WTC11 (cell line): ENCODE data around the gene FAM20B. TPM values are rescaled to one million over a fixed set of nuclear protein-coding genes. Genes with fewer than 3 reads are reported as not detected.

ENCODE experiments used
- ELF4 ChIP-seq: sonication (generic); formaldehyde crosslinking; IDR thresholded peaks from 2 replicates; pipeline ENCODE4 v1.8.1; 2022; ENCODE audit warnings: low read depth, mild to moderate bottlenecking, moderate library complexity, missing genetic modification reagents
- FOXJ3 ChIP-seq: sonication (generic); formaldehyde crosslinking; IDR thresholded peaks from 2 replicates; pipeline ENCODE4 v1.9.0; 2021; ENCODE audit warnings: missing genetic modification reagents, mild to moderate bottlenecking, borderline replicate concordance
- JAZF1 ChIP-seq: fragments of 250-450 bp; sonication (Bioruptor Pico); IDR thresholded peaks from 2 replicates; pipeline ENCODE4 v1.9.0; 2021; ENCODE audit warnings: moderate library complexity, mild to moderate bottlenecking, inconsistent platforms
- JUN ChIP-seq: sonication (generic); formaldehyde crosslinking; IDR thresholded peaks from 2 replicates; pipeline ENCODE4 v1.8.0; 2023; ENCODE audit warnings: mild to moderate bottlenecking, missing genetic modification reagents
- KAT7 ChIP-seq: sonication (generic); formaldehyde crosslinking; IDR thresholded peaks from 2 replicates; pipeline ENCODE4 v1.8.1; 2023; ENCODE audit warnings: missing genetic modification reagents, mild to moderate bottlenecking, borderline replicate concordance
- MXD4 ChIP-seq: fragments of 250-450 bp; sonication (Bioruptor Pico); IDR thresholded peaks from 2 replicates; pipeline ENCODE4 v1.8.0; 2021; ENCODE audit warnings: mild to moderate bottlenecking, moderate library complexity, borderline replicate concordance
- MYBL2 ChIP-seq: sonication (generic); formaldehyde crosslinking; IDR thresholded peaks from 2 replicates; pipeline ENCODE4 v1.8.1; 2023; ENCODE audit warnings: mild to moderate bottlenecking, moderate library complexity, missing genetic modification reagents
- NFE2L1 ChIP-seq: sonication (generic); formaldehyde crosslinking; IDR thresholded peaks from 2 replicates; pipeline ENCODE4 v1.8.1; 2023; ENCODE audit warnings: missing genetic modification reagents
- NR3C1 ChIP-seq: sonication (generic); formaldehyde crosslinking; conservative IDR thresholded peaks from 2 replicates; pipeline ENCODE4 v1.8.1; 2023; ENCODE audit warnings: low read depth, mild to moderate bottlenecking, missing genetic modification reagents
- PRRX2 ChIP-seq: fragments of 250-450 bp; sonication (Bioruptor Pico); IDR thresholded peaks from 2 replicates; pipeline ENCODE4 v1.8.0; 2021; ENCODE audit warnings: mild to moderate bottlenecking
- TP53 ChIP-seq: sonication (generic); formaldehyde crosslinking; IDR thresholded peaks from 2 replicates; pipeline ENCODE4 v1.8.1; 2023; ENCODE audit warnings: mild to moderate bottlenecking, missing genetic modification reagents
- ZNF138 ChIP-seq: sonication (generic); formaldehyde crosslinking; conservative IDR thresholded peaks from 2 replicates; pipeline ENCODE4 v1.8.1; 2022; ENCODE audit warnings: mild to moderate bottlenecking, moderate library complexity, missing genetic modification reagents
- ZNF219 ChIP-seq: sonication (generic); formaldehyde crosslinking; IDR thresholded peaks from 2 replicates; pipeline ENCODE4 v1.8.0; 2023; ENCODE audit warnings: missing genetic modification reagents, mild to moderate bottlenecking, borderline replicate concordance
- total RNA-seq: library from RNA; stranded (reverse); gene quantifications from 3 replicates; pipeline ENCODE4 v1.2.3, GENCODE V29; 2021
- TF ChIP-seq, protein P1 (sequence below): sonication (generic); formaldehyde crosslinking; IDR thresholded peaks from 2 replicates; pipeline ENCODE4 v1.8.0; 2023; ENCODE audit warnings: mild to moderate bottlenecking, missing genetic modification reagents
- TF ChIP-seq, protein P2 (sequence below): sonication (generic); formaldehyde crosslinking; IDR thresholded peaks from 2 replicates; pipeline ENCODE4 v1.8.1; 2023; ENCODE audit warnings: mild to moderate bottlenecking, missing genetic modification reagents, borderline replicate concordance
- TF ChIP-seq, protein P3 (sequence below): fragments of 200-600 bp; IDR thresholded peaks from 2 replicates; pipeline ENCODE4 v1.8.0; 2022; ENCODE audit warnings: antibody characterized with exemption
- TF ChIP-seq, protein P4 (sequence below): sonication (generic); formaldehyde crosslinking; IDR thresholded peaks from 2 replicates; pipeline ENCODE4 v1.8.0; 2023; ENCODE audit warnings: missing genetic modification reagents
- TF ChIP-seq, protein P5 (sequence below): sonication (generic); formaldehyde crosslinking; IDR thresholded peaks from 2 replicates; pipeline ENCODE4 v1.8.1; 2023; ENCODE audit warnings: mild to moderate bottlenecking, missing genetic modification reagents
- TF ChIP-seq, protein P6 (sequence below): sonication (generic); formaldehyde crosslinking; IDR thresholded peaks from 2 replicates; pipeline ENCODE4 v1.8.0; 2022; ENCODE audit warnings: mild to moderate bottlenecking, missing genetic modification reagents
- TF ChIP-seq, protein P7 (sequence below): fragments of 250-450 bp; sonication (Bioruptor Pico); IDR thresholded peaks from 2 replicates; pipeline ENCODE4 v2.1.2; 2022; ENCODE audit warnings: mild to moderate bottlenecking, moderate library complexity
- TF ChIP-seq, protein P8 (sequence below): sonication (generic); formaldehyde crosslinking; IDR thresholded peaks from 2 replicates; pipeline ENCODE4 v1.8.1; 2023; ENCODE audit warnings: mild to moderate bottlenecking, missing genetic modification reagents
- TF ChIP-seq, protein P9 (sequence below): sonication (generic); formaldehyde crosslinking; IDR thresholded peaks from 2 replicates; pipeline ENCODE4 v1.8.1; 2023; ENCODE audit warnings: mild to moderate bottlenecking, missing genetic modification reagents, moderate library complexity

The FAM20B gene
- total RNA-seq, 1 experiment from 2014 or later = 36.1 TPM

DNA sequence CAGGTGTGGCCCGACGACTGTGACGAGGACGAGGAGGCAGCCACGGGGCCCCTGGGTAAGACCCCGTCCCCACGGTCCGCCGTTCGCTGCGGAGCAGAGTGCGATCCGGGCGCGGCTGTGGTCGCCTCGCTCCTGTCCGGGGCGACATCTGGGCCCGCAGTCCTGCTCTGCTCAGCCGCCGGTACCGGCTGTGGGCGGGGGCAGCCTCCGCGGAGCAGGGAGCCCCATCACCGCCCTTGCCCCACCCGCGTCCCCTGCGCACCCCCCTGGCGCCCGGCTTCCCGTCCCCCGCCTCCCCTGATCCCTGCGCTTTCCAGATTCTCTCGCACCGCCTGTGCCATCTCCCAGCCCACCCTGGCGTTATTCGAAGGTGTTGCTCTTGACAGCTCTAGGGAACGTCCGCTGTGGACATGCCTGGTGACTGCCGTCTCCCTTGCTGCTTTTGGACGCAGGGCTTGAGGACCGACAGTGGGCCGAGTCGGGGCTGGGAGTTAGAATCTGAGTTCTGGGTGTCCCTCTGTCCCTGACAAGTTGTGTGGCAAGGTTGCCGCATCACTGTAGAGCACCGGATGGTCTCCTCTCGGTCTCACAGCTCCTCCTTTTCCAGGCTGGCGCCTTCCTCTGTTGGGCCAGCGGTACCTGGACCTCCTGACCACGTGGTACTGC lies 56.8 kb downstream of the FAM20B start (continued):
- TF ChIP-seq, protein P1, sequence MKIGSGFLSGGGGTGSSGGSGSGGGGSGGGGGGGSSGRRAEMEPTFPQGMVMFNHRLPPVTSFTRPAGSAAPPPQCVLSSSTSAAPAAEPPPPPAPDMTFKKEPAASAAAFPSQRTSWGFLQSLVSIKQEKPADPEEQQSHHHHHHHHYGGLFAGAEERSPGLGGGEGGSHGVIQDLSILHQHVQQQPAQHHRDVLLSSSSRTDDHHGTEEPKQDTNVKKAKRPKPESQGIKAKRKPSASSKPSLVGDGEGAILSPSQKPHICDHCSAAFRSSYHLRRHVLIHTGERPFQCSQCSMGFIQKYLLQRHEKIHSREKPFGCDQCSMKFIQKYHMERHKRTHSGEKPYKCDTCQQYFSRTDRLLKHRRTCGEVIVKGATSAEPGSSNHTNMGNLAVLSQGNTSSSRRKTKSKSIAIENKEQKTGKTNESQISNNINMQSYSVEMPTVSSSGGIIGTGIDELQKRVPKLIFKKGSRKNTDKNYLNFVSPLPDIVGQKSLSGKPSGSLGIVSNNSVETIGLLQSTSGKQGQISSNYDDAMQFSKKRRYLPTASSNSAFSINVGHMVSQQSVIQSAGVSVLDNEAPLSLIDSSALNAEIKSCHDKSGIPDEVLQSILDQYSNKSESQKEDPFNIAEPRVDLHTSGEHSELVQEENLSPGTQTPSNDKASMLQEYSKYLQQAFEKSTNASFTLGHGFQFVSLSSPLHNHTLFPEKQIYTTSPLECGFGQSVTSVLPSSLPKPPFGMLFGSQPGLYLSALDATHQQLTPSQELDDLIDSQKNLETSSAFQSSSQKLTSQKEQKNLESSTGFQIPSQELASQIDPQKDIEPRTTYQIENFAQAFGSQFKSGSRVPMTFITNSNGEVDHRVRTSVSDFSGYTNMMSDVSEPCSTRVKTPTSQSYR = no peak
- TF ChIP-seq JAZF1 (CRISPR knock-in tag) = no peak
- no peak for TF ChIP-seq NR3C1 (CRISPR knock-in tag)
- TF ChIP-seq, protein P2, sequence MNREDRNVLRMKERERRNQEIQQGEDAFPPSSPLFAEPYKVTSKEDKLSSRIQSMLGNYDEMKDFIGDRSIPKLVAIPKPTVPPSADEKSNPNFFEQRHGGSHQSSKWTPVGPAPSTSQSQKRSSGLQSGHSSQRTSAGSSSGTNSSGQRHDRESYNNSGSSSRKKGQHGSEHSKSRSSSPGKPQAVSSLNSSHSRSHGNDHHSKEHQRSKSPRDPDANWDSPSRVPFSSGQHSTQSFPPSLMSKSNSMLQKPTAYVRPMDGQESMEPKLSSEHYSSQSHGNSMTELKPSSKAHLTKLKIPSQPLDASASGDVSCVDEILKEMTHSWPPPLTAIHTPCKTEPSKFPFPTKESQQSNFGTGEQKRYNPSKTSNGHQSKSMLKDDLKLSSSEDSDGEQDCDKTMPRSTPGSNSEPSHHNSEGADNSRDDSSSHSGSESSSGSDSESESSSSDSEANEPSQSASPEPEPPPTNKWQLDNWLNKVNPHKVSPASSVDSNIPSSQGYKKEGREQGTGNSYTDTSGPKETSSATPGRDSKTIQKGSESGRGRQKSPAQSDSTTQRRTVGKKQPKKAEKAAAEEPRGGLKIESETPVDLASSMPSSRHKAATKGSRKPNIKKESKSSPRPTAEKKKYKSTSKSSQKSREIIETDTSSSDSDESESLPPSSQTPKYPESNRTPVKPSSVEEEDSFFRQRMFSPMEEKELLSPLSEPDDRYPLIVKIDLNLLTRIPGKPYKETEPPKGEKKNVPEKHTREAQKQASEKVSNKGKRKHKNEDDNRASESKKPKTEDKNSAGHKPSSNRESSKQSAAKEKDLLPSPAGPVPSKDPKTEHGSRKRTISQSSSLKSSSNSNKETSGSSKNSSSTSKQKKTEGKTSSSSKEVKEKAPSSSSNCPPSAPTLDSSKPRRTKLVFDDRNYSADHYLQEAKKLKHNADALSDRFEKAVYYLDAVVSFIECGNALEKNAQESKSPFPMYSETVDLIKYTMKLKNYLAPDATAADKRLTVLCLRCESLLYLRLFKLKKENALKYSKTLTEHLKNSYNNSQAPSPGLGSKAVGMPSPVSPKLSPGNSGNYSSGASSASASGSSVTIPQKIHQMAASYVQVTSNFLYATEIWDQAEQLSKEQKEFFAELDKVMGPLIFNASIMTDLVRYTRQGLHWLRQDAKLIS (CRISPR knock-in tag) = no peak
- TF ChIP-seq MXD4 (CRISPR knock-in tag) = no peak
- TF ChIP-seq PRRX2 (CRISPR knock-in tag) = no peak
- TF ChIP-seq, protein P3, sequence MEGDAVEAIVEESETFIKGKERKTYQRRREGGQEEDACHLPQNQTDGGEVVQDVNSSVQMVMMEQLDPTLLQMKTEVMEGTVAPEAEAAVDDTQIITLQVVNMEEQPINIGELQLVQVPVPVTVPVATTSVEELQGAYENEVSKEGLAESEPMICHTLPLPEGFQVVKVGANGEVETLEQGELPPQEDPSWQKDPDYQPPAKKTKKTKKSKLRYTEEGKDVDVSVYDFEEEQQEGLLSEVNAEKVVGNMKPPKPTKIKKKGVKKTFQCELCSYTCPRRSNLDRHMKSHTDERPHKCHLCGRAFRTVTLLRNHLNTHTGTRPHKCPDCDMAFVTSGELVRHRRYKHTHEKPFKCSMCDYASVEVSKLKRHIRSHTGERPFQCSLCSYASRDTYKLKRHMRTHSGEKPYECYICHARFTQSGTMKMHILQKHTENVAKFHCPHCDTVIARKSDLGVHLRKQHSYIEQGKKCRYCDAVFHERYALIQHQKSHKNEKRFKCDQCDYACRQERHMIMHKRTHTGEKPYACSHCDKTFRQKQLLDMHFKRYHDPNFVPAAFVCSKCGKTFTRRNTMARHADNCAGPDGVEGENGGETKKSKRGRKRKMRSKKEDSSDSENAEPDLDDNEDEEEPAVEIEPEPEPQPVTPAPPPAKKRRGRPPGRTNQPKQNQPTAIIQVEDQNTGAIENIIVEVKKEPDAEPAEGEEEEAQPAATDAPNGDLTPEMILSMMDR = no peak
- TF ChIP-seq MYBL2 (CRISPR knock-in tag) = no peak
- TF ChIP-seq JUN (CRISPR knock-in tag) = no peak; the same call in 1 of the 2 replicates
- TF ChIP-seq NFE2L1 = no peak
- no peak for TF ChIP-seq KAT7 (CRISPR knock-in tag)
- TF ChIP-seq, protein P4, sequence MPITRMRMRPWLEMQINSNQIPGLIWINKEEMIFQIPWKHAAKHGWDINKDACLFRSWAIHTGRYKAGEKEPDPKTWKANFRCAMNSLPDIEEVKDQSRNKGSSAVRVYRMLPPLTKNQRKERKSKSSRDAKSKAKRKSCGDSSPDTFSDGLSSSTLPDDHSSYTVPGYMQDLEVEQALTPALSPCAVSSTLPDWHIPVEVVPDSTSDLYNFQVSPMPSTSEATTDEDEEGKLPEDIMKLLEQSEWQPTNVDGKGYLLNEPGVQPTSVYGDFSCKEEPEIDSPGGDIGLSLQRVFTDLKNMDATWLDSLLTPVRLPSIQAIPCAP (CRISPR knock-in tag) = no peak
- TF ChIP-seq ZNF219 = 0 out of 2 replicates have a peak, but pooled peaks have one; percentile 40
- no peak for TF ChIP-seq ELF4 (CRISPR knock-in tag)
- TF ChIP-seq, protein P5, sequence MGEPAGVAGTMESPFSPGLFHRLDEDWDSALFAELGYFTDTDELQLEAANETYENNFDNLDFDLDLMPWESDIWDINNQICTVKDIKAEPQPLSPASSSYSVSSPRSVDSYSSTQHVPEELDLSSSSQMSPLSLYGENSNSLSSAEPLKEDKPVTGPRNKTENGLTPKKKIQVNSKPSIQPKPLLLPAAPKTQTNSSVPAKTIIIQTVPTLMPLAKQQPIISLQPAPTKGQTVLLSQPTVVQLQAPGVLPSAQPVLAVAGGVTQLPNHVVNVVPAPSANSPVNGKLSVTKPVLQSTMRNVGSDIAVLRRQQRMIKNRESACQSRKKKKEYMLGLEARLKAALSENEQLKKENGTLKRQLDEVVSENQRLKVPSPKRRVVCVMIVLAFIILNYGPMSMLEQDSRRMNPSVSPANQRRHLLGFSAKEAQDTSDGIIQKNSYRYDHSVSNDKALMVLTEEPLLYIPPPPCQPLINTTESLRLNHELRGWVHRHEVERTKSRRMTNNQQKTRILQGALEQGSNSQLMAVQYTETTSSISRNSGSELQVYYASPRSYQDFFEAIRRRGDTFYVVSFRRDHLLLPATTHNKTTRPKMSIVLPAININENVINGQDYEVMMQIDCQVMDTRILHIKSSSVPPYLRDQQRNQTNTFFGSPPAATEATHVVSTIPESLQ (CRISPR knock-in tag) = no peak
- TF ChIP-seq, protein P6, sequence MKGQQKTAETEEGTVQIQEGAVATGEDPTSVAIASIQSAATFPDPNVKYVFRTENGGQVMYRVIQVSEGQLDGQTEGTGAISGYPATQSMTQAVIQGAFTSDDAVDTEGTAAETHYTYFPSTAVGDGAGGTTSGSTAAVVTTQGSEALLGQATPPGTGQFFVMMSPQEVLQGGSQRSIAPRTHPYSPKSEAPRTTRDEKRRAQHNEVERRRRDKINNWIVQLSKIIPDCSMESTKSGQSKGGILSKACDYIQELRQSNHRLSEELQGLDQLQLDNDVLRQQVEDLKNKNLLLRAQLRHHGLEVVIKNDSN = peak; percentile 84
- TF ChIP-seq, protein P7, sequence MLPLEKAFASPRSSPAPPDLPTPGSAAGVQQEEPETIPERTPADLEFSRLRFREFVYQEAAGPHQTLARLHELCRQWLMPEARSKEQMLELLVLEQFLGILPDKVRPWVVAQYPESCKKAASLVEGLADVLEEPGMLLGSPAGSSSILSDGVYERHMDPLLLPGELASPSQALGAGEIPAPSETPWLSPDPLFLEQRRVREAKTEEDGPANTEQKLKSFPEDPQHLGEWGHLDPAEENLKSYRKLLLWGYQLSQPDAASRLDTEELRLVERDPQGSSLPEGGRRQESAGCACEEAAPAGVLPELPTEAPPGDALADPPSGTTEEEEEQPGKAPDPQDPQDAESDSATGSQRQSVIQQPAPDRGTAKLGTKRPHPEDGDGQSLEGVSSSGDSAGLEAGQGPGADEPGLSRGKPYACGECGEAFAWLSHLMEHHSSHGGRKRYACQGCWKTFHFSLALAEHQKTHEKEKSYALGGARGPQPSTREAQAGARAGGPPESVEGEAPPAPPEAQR (CRISPR knock-in tag) = no peak
- no peak for TF ChIP-seq ZNF138 (CRISPR knock-in tag)
- TF ChIP-seq TP53 (CRISPR knock-in tag) = no peak
- no peak for TF ChIP-seq FOXJ3 (CRISPR knock-in tag)
- TF ChIP-seq, protein P8, sequence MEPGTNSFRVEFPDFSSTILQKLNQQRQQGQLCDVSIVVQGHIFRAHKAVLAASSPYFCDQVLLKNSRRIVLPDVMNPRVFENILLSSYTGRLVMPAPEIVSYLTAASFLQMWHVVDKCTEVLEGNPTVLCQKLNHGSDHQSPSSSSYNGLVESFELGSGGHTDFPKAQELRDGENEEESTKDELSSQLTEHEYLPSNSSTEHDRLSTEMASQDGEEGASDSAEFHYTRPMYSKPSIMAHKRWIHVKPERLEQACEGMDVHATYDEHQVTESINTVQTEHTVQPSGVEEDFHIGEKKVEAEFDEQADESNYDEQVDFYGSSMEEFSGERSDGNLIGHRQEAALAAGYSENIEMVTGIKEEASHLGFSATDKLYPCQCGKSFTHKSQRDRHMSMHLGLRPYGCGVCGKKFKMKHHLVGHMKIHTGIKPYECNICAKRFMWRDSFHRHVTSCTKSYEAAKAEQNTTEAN = no peak
- TF ChIP-seq, protein P9, sequence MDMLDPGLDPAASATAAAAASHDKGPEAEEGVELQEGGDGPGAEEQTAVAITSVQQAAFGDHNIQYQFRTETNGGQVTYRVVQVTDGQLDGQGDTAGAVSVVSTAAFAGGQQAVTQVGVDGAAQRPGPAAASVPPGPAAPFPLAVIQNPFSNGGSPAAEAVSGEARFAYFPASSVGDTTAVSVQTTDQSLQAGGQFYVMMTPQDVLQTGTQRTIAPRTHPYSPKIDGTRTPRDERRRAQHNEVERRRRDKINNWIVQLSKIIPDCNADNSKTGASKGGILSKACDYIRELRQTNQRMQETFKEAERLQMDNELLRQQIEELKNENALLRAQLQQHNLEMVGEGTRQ (CRISPR knock-in tag) = peak; percentile 74
